ENCODE data around the gene IZUMO2.

DNA sequence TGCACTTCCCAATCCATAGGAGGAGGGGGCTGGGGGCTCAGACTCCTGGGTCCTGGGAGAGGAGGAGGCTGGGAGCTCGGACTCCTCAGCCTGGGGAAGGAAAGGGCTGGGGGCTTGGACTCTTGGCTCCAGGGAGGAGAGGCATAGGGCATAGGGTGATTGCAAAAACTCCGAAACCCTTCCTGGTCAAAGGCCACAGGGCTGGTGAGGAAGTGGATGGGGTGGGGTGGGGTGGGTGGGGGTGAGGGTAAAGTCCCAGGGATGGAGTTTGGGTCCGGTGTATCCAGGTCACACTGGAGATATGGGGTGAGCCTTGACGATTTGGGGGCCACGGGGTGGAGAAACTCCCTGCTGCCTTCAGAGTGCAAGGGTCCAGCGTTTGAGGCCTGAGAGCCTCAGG lies 43.1 kb upstream of the IZUMO2 start:
- TF ChIP-seq CTCF (IDR thresholded peaks at IDR 0.05; ENCODE audit: borderline replicate concordance, extremely low read depth, low read length, poor library complexity, severe bottlenecking) (no peak), EZH2 (IDR thresholded peaks at IDR 0.05; ENCODE audit: borderline replicate concordance, low read depth, low read length, severe bottlenecking) (no peak)

Measured in DND-41 (cell line).